GM23248 (cell line): Measurements from ENCODE around the gene CSRNP3. TPM values are rescaled to one million over a fixed set of nuclear protein-coding genes. Genes with fewer than 3 reads are reported as not detected.
"Not testable (repeated sequence)": the region's sequence is repeated elsewhere in the genome, so short reads cannot be mapped to it uniquely, and the experiment has no call there.

Experiments
- DNase-seq: peaks from one replicate; pipeline ENCODE4 v3.0.0-alpha.2; 2015
- H2AFZ ChIP-seq: fragments of 200-600 bp; sonication (generic); 2 replicates; pipeline ENCODE4 v1.6.1; 2016; ENCODE audit warnings: antibody characterized with exemption
- H3F3A ChIP-seq: fragments of 200-600 bp; sonication (generic); 2 replicates; pipeline ENCODE4 v1.6.1; 2016; ENCODE audit warnings: mild to moderate bottlenecking, antibody characterized with exemption, mixed run types; ENCODE audit not compliant: insufficient read depth
- H3K27ac ChIP-seq: fragments of 200-600 bp; sonication (generic); 2 replicates; pipeline ENCODE4 v1.5.1; 2016; ENCODE audit warnings: mild to moderate bottlenecking
- H3K27me3 ChIP-seq: fragments of 200-600 bp; sonication (generic); replicated peaks from 2 replicates; pipeline ENCODE4 v1.6.1; 2016; ENCODE audit warnings: mild to moderate bottlenecking; ENCODE audit not compliant: insufficient read depth
- H3K36me3 ChIP-seq: fragments of 200-600 bp; sonication (generic); 2 replicates; pipeline ENCODE4 v1.6.1; 2016; ENCODE audit warnings: low read depth, mild to moderate bottlenecking
- H3K4me1 ChIP-seq: fragments of 200-600 bp; sonication (generic); 2 replicates; pipeline ENCODE4 v1.6.1; 2016; ENCODE audit warnings: mild to moderate bottlenecking; ENCODE audit not compliant: insufficient read depth
- H3K4me2 ChIP-seq: fragments of 200-600 bp; sonication (generic); one replicate; pipeline ENCODE4 v1.6.1; 2016; ENCODE audit warnings: mild to moderate bottlenecking; ENCODE audit not compliant: unreplicated experiment
- H3K4me3 ChIP-seq: fragments of 200-600 bp; sonication (generic); 2 replicates; pipeline ENCODE4 v1.5.1; 2016; ENCODE audit warnings: mild to moderate bottlenecking
- H3K79me2 ChIP-seq: fragments of 200-600 bp; sonication (generic); 2 replicates; pipeline ENCODE4 v1.6.1; 2016; ENCODE audit warnings: mild to moderate bottlenecking; ENCODE audit not compliant: insufficient read depth
- H3K9ac ChIP-seq: fragments of 200-600 bp; sonication (generic); 2 replicates; pipeline ENCODE4 v1.6.1; 2016; ENCODE audit warnings: mild to moderate bottlenecking
- H3K9me2 ChIP-seq: fragments of 200-600 bp; sonication (generic); 2 replicates; pipeline ENCODE4 v1.6.1; 2016; ENCODE audit warnings: mixed run types, mild to moderate bottlenecking, moderate library complexity; ENCODE audit not compliant: insufficient read depth
- H3K9me3 ChIP-seq: fragments of 200-600 bp; sonication (generic); one replicate; pipeline ENCODE4 v1.6.1; 2017; ENCODE audit warnings: low read depth
- H4K20me1 ChIP-seq: fragments of 200-600 bp; sonication (generic); 2 replicates; pipeline ENCODE4 v1.6.0; 2016; ENCODE audit not compliant: insufficient read depth
- EZH2 ChIP-seq: fragments of 200-600 bp; sonication (generic); IDR thresholded peaks from 2 replicates; pipeline ENCODE4 v1.6.1; 2018; ENCODE audit warnings: antibody characterized with exemption, mild to moderate bottlenecking; ENCODE audit not compliant: insufficient read depth, poor library complexity, severe bottlenecking
- EZH2phosphoT487 ChIP-seq: fragments of 200-600 bp; sonication (generic); IDR thresholded peaks from 2 replicates; pipeline ENCODE4 v1.6.1; 2018; ENCODE audit warnings: antibody characterized with exemption, moderate library complexity, mild to moderate bottlenecking, low read depth; ENCODE audit not compliant: insufficient read depth
- WGBS, 2 experiments: methylation state at CpG; one replicate each; pipeline ENCODE4 v1.1.6; 2015 to 2017; ENCODE audit warnings: low lambda C conversion rate in 2 of 2, low coverage in 1 of 2; ENCODE audit errors: missing lambda C conversion rate in 2 of 2; 5-methylcytosine and 5-hydroxymethylcytosine counted together
- in situ Hi-C: fragments of 300-500 bp; cut with MboI; formaldehyde crosslinking; loops from 2 replicates; pipeline ENCODE4 v1.15.0; 2020
- polyA plus RNA-seq: library from polyadenylated mRNA; unstranded; fragments of >200 nt; fragmentation: Nextera tagmentation; extraction: Ambion mirVana; gene quantifications from 2 replicates; pipeline ENCODE4 v1.2.1, GENCODE V29; 2016
- total RNA-seq: library from RNA; depleted of rRNA; stranded (reverse); fragments of >200 nt; shearing (Covaris generic); gene quantifications from 2 replicates; pipeline ENCODE4 v1.2.3, GENCODE V29; 2014

CSRNP3 gene
- total and polyA plus RNA-seq, 2 experiments from 2014 or later: 0.43 to 0.73 TPM

- TF ChIP-seq EZH2phosphoT487: no peak
- TF ChIP-seq EZH2: no peak
- no peaks in the 10 kb centered on the region for H3K27me3 ChIP-seq
- no peak overlapping the region for H2AFZ ChIP-seq
- DNase-seq: no peak
- no peaks in the 10 kb centered on the region for H4K20me1 ChIP-seq
- no peaks in the 10 kb centered on the region for H3K36me3 ChIP-seq
- no peaks in the 10 kb centered on the region for H3K79me2 ChIP-seq
- H3K9me3 ChIP-seq: no peaks in the 10 kb centered on the region
- H3K9me2 ChIP-seq: no peaks in the 10 kb centered on the region; the same call in 1 of the 2 replicates
- H3K4me1 ChIP-seq: no peaks in the 10 kb centered on the region
- WGBS, 2 experiments: 90 to 98% methylated on average over 2 of the region's 2 CpGs
- no peak overlapping the region for H3K4me2 ChIP-seq
- H3F3A ChIP-seq: no peaks in the 10 kb centered on the region
- in situ Hi-C loops: no loop called here
- no peak overlapping the region for H3K27ac ChIP-seq
- H3K9ac ChIP-seq: no peak overlapping the region
- H3K4me3 ChIP-seq: no peak overlapping the region
Measured at GRCh38 chr2:165651233-165651632, 181.7 kb downstream of the CSRNP3 start.

- in situ Hi-C loops: no loop called here
- Histone ChIP-seq H2AFZ (no peak overlapping the region), H3F3A (no peaks in the 10 kb centered on the region), H3K9me3 (no peaks in the 10 kb centered on the region), H3K9ac (no peak overlapping the region), H3K4me2 (no peak overlapping the region), H3K27me3 (no peaks in the 10 kb centered on the region), H3K79me2 (no peaks in the 10 kb centered on the region), H4K20me1 (no peaks in the 10 kb centered on the region), H3K4me3 (no peak overlapping the region), H3K27ac (no peak overlapping the region), H3K4me1 (no peaks in the 10 kb centered on the region), H3K36me3 (no peaks in the 10 kb centered on the region), H3K9me2 (no peaks in the 10 kb centered on the region; the same call in 1 of the 2 replicates)
- DNase-seq: no peak
- WGBS, 2 experiments: 45 to 54% methylated on average over 6 of the region's 6 CpGs
- TF ChIP-seq EZH2phosphoT487 (no peak), EZH2 (no peak)
Measured at GRCh38 chr2:165655661-165656060, 186.2 kb downstream of the CSRNP3 start.

DNA sequence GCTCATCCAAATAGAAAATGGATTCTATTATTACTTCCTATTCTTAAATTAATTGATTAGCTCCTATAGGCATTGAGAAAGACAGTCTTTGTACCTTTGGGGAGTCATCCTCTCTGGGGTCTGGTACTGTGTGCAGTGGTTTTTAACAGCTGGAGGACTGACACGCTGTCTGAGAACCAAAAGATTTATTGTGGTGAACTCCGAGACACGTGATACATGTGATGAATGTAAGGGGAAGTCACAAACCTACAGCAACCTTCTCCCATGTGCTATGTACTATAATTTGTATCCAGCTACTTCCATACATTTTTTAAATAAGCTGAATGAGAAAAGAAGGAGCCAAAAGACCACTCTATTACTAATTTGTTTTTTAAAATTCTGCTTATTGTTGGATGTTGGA lies 190.9 kb downstream of the CSRNP3 start:
- TF ChIP-seq EZH2phosphoT487: no peak
- TF ChIP-seq EZH2: no peak
- Histone ChIP-seq H3K27me3 (no peaks in the 10 kb centered on the region), H3K9me2 (no peaks in the 10 kb centered on the region), H3K4me1 (no peaks in the 10 kb centered on the region), H3K27ac (no peak overlapping the region), H3K9ac (no peak overlapping the region), H2AFZ (no peak overlapping the region), H3K9me3 (no peaks in the 10 kb centered on the region), H3K36me3 (no peaks in the 10 kb centered on the region), H3K4me3 (no peak overlapping the region), H3F3A (no peaks in the 10 kb centered on the region), H3K4me2 (no peak overlapping the region), H4K20me1 (no peaks in the 10 kb centered on the region), H3K79me2 (no peaks in the 10 kb centered on the region)
- 77 to 82% methylated on average over 3 of the region's 3 CpGs for WGBS, 2 experiments
- in situ Hi-C loops: no loop called here
- DNase-seq: no peak

- H3K79me2 ChIP-seq: no peaks in the 10 kb centered on the region
- H3K27ac ChIP-seq: no peak overlapping the region
- H3K4me2 ChIP-seq: no peak overlapping the region
- H3K9me3 ChIP-seq: no peaks in the 10 kb centered on the region
- DNase-seq: no peak
- H3F3A ChIP-seq: no peaks in the 10 kb centered on the region
- TF ChIP-seq EZH2 (no peak), EZH2phosphoT487 (no peak)
- no peaks in the 10 kb centered on the region for H3K27me3 ChIP-seq
- H3K9me2 ChIP-seq: no peaks in the 10 kb centered on the region
- no peak overlapping the region for H3K9ac ChIP-seq
- no peaks in the 10 kb centered on the region for H3K36me3 ChIP-seq
- no peaks in the 10 kb centered on the region for H3K4me1 ChIP-seq
- no peak overlapping the region for H3K4me3 ChIP-seq
- in situ Hi-C loops: no loop called here
- no peaks in the 10 kb centered on the region for H4K20me1 ChIP-seq
- H2AFZ ChIP-seq: no peak overlapping the region
Measured at GRCh38 chr2:165662720-165663119, 193.2 kb downstream of the CSRNP3 start.

GRCh38 chr2:165665614-165666013 lies 196.1 kb downstream of the CSRNP3 start:
- WGBS, 2 experiments: 45 to 49% methylated on average over 1 to 2 of the region's 2 CpGs
- no peaks in the 10 kb centered on the region for H4K20me1 ChIP-seq
- no peaks in the 10 kb centered on the region for H3K9me2 ChIP-seq
- no peak overlapping the region for H3K4me3 ChIP-seq
- H3K9ac ChIP-seq: no peak overlapping the region
- H3F3A ChIP-seq: no peaks in the 10 kb centered on the region
- no peak overlapping the region for H2AFZ ChIP-seq
- H3K27ac ChIP-seq: no peak overlapping the region
- no peaks in the 10 kb centered on the region for H3K9me3 ChIP-seq
- no peak overlapping the region for H3K4me2 ChIP-seq
- H3K36me3 ChIP-seq: no peaks in the 10 kb centered on the region
- no peak for DNase-seq
- in situ Hi-C loops: no loop called here
- no peak for TF ChIP-seq EZH2
- TF ChIP-seq EZH2phosphoT487: no peak
- no peaks in the 10 kb centered on the region for H3K4me1 ChIP-seq
- no peaks in the 10 kb centered on the region for H3K27me3 ChIP-seq
- H3K79me2 ChIP-seq: no peaks in the 10 kb centered on the region

DNA sequence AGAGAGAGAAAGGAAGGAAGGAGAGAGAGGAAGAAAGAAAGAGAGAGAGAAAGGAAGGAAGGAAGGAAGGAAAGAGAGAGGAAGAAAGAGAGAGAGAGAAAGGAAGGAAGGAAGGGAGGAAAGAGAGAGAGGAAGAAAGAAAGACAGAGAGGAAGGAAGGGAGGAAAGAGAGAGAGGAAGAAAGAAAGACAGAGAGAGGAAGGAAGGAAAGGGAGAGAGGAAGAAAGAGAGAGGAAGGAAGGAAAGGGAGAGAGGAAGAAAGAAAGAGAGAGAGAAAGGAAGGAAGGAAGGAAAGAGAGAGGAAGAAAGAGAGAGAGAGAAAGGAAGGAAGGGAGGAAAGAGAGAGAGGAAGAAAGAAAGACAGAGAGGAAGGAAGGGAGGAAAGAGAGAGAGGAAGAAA lies 196.6 kb downstream of the CSRNP3 start:
- H3F3A ChIP-seq, H3K27ac ChIP-seq, H3K9me2 ChIP-seq, H3K9me3 ChIP-seq, in situ Hi-C loops, H4K20me1 ChIP-seq, H3K4me3 ChIP-seq, H3K27me3 ChIP-seq, H2AFZ ChIP-seq, H3K4me1 ChIP-seq, H3K9ac ChIP-seq, H3K79me2 ChIP-seq, DNase-seq, H3K36me3 ChIP-seq, H3K4me2 ChIP-seq: not testable (repeated sequence)
